OCI-LY3 (cell line): ENCODE data around the gene IRF1.

Experiments used
- H2AFZ ChIP-seq: fragments of 200-600, 300-600 bp; shearing (Covaris generic); 2 replicates; pipeline ENCODE4 v1.6.0; 2014; ENCODE audit warnings: antibody characterized with exemption, low read depth, low read length
- H3K27ac ChIP-seq: fragments of 200-600, 300-600 bp; sonication (generic); 2 replicates; pipeline ENCODE4 v1.5.1; 2014; ENCODE audit warnings: mild to moderate bottlenecking, low read length, moderate library complexity, mixed read lengths
- H3K27me3 ChIP-seq: fragments of 200-600, 300-600 bp; sonication (generic); 2 replicates; pipeline ENCODE4 v1.6.1; 2014; ENCODE audit warnings: low read depth, low read length, mixed read lengths
- H3K36me3 ChIP-seq: fragments of 200-600, 300-600 bp; sonication (generic); replicated peaks from 2 replicates; pipeline ENCODE3; 2014; ENCODE audit warnings: low read depth, low read length, mixed read lengths
- H3K4me1 ChIP-seq: fragments of 300-600, 200-600 bp; sonication (generic); 2 replicates; pipeline ENCODE4 v1.6.1; 2014; ENCODE audit warnings: low read length, mixed read lengths
- H3K4me2 ChIP-seq: fragments of 200-600, 300-600 bp; sonication (generic); 2 replicates; pipeline ENCODE4 v1.6.1; 2014; ENCODE audit warnings: low read length, mixed read lengths
- H3K4me3 ChIP-seq: fragments of 300-600, 200-600 bp; sonication (generic); 2 replicates; pipeline ENCODE4 v1.5.1; 2014; ENCODE audit warnings: antibody characterized with exemption, mild to moderate bottlenecking, low read length, moderate library complexity
- H3K79me2 ChIP-seq: fragments of 300-600, 200-600 bp; shearing (Covaris generic); 2 replicates; pipeline ENCODE4 v1.6.1; 2014; ENCODE audit warnings: mild to moderate bottlenecking, low read length, mixed read lengths
- H3K9ac ChIP-seq: fragments of 300-600, 200-600 bp; shearing (Covaris generic); 2 replicates; pipeline ENCODE4 v1.6.0; 2014; ENCODE audit warnings: mild to moderate bottlenecking, low read length, moderate library complexity
- H3K9me3 ChIP-seq: fragments of 200-600, 300-600 bp; shearing (Covaris generic); 2 replicates; pipeline ENCODE4 v1.6.1; 2014; ENCODE audit warnings: low read length, mixed read lengths; ENCODE audit not compliant: insufficient read depth
- H4K20me1 ChIP-seq: fragments of 200-600, 300-600 bp; sonication (generic); 2 replicates; pipeline ENCODE4 v1.6.1; 2016; ENCODE audit warnings: low read length, mixed read lengths; ENCODE audit not compliant: insufficient read depth
- CTCF ChIP-seq: fragments of 200-600, 300-600 bp; sonication (generic); IDR thresholded peaks from 2 replicates; pipeline ENCODE4 v1.5.1; 2014; ENCODE audit warnings: antibody characterized with exemption, low read length, low read depth
- EZH2phosphoT487 ChIP-seq: fragments of 200-600 bp; shearing (Covaris generic); IDR thresholded peaks from 2 replicates; pipeline ENCODE4 v1.6.1; 2018; ENCODE audit warnings: antibody characterized with exemption, mixed run types, low read depth

The IRF1 gene

GRCh38 chr5:132510076-132510475 is 19.5 kb upstream of the IRF1 start:
- H3K4me2 ChIP-seq, result no peak overlapping the region
- no peaks in the 10 kb centered on the region for H3K79me2 ChIP-seq
- no peak overlapping the region for H2AFZ ChIP-seq
- H3K4me3 ChIP-seq, result no peak overlapping the region
- no peaks in the 10 kb centered on the region for H3K36me3 ChIP-seq
- H3K9ac ChIP-seq, result no peak overlapping the region
- H4K20me1 ChIP-seq, result no peaks in the 10 kb centered on the region
- peaks cover 10% of the 10 kb centered on the region; the same call in 1 of the 2 replicates for H3K4me1 ChIP-seq
- H3K9me3 ChIP-seq, result no peaks in the 10 kb centered on the region
- no peaks in the 10 kb centered on the region for H3K27me3 ChIP-seq
- no peak for TF ChIP-seq CTCF
- TF ChIP-seq EZH2phosphoT487, result no peak
- no peak overlapping the region for H3K27ac ChIP-seq

GRCh38 chr5:132506094-132506692 is 15.6 kb upstream of the IRF1 start:
- Histone ChIP-seq H3K4me3 (no peak overlapping the region), H4K20me1 (no peaks in the 10 kb centered on the region), H3K4me2 (no peak overlapping the region), H3K36me3 (no peaks in the 10 kb centered on the region), H3K4me1 (peaks cover 17% of the 10 kb centered on the region), H2AFZ (no peak overlapping the region), H3K9ac (no peak overlapping the region), H3K79me2 (no peaks in the 10 kb centered on the region), H3K9me3 (no peaks in the 10 kb centered on the region), H3K27ac (no peak overlapping the region), H3K27me3 (no peaks in the 10 kb centered on the region)
- TF ChIP-seq EZH2phosphoT487, result no peak
- peak; percentile 59 for TF ChIP-seq CTCF

GRCh38 chr5:132505641-132506040 is 15.1 kb upstream of the IRF1 start:
- peaks cover 23% of the 10 kb centered on the region for H3K4me1 ChIP-seq
- no peaks in the 10 kb centered on the region for H3K36me3 ChIP-seq
- no peak overlapping the region for H3K4me3 ChIP-seq
- TF ChIP-seq EZH2phosphoT487 (no peak), CTCF (no peak)
- no peak overlapping the region for H3K9ac ChIP-seq
- H3K27me3 ChIP-seq, result no peaks in the 10 kb centered on the region
- no peak overlapping the region for H3K27ac ChIP-seq
- H3K4me2 ChIP-seq, result no peak overlapping the region
- H2AFZ ChIP-seq, result no peak overlapping the region
- no peaks in the 10 kb centered on the region for H3K79me2 ChIP-seq
- no peaks in the 10 kb centered on the region for H4K20me1 ChIP-seq
- H3K9me3 ChIP-seq, result no peaks in the 10 kb centered on the region

- H3K27me3 ChIP-seq, result no peaks in the 10 kb centered on the region
- H3K4me1 ChIP-seq, result peaks cover 28% of the 10 kb centered on the region
- no peak overlapping the region for H3K27ac ChIP-seq
- no peak overlapping the region for H3K4me3 ChIP-seq
- no peaks in the 10 kb centered on the region for H3K79me2 ChIP-seq
- H2AFZ ChIP-seq, result no peak overlapping the region
- no peak overlapping the region for H3K9ac ChIP-seq
- TF ChIP-seq CTCF (no peak), EZH2phosphoT487 (no peak)
- H3K36me3 ChIP-seq, result no peaks in the 10 kb centered on the region
- H3K9me3 ChIP-seq, result no peaks in the 10 kb centered on the region
- H4K20me1 ChIP-seq, result no peaks in the 10 kb centered on the region
- H3K4me2 ChIP-seq, result no peak overlapping the region
These were observed 14.2 kb upstream of the IRF1 start for GRCh38 chr5:132504746-132505145.
